KG1 (cell line): ENCODE measurements around the gene RHEX.
A peak's percentile ranks its signal among the peaks of the same experiment; 100 is the strongest.
"Not testable (repeated sequence)": the region's sequence is repeated elsewhere in the genome, so short reads cannot be mapped to it uniquely, and the experiment has no call there.

Experiments used
- DNase-seq: peaks from one replicate; lab custom pipeline; 2025; lab: John Stamatoyannopoulos, UW

Gene RHEX

GRCh38 chr1:206030191-206030590 lies 22.8 kb upstream of the RHEX start:
- no peak for DNase-seq

- peak; percentile 32 for DNase-seq
Measured at GRCh38 chr1:206030714-206031113, 22.3 kb upstream of the RHEX start.

GRCh38 chr1:206032380-206033140 lies 20.4 kb upstream of the RHEX start:
- no peak for DNase-seq

- DNase-seq, result no peak
Measured at GRCh38 chr1:206035027-206035426, 17.9 kb upstream of the RHEX start.

- DNase-seq, result no peak
Measured at GRCh38 chr1:206036663-206037455, 16.1 kb upstream of the RHEX start.

GRCh38 chr1:206037581-206037980 lies 15.4 kb upstream of the RHEX start:
- DNase-seq, result no peak

- DNase-seq, result no peak
Measured at GRCh38 chr1:206039046-206039973, 13.7 kb upstream of the RHEX start.

- DNase-seq, result no peak
Measured at GRCh38 chr1:206040328-206040727, 12.6 kb upstream of the RHEX start.

GRCh38 chr1:206041640-206042039 lies 11.3 kb upstream of the RHEX start:
- DNase-seq, result no peak

- DNase-seq, result no peak
Measured at GRCh38 chr1:206047271-206047670, 5.7 kb upstream of the RHEX start.

GRCh38 chr1:206048582-206048981 lies 4.4 kb upstream of the RHEX start:
- no peak for DNase-seq

GRCh38 chr1:206049293-206049692 lies 3.7 kb upstream of the RHEX start:
- no peak for DNase-seq

GRCh38 chr1:206049919-206050600 lies 2.9 kb upstream of the RHEX start:
- no peak for DNase-seq

- DNase-seq, result peak; percentile 27
Measured at GRCh38 chr1:206050655-206051235, 2.2 kb upstream of the RHEX start.

GRCh38 chr1:206052231-206052865 lies 625 bp upstream of the RHEX start:
- not testable (repeated sequence) for DNase-seq

- not testable (repeated sequence) for DNase-seq
Measured at GRCh38 chr1:206053616-206054015, 643 bp downstream of the RHEX start.

- not testable (repeated sequence) for DNase-seq
Measured at GRCh38 chr1:206055069-206055625, 2.2 kb downstream of the RHEX start.

GRCh38 chr1:206055639-206056323 lies 2.8 kb downstream of the RHEX start:
- not testable (repeated sequence) for DNase-seq

GRCh38 chr1:206058289-206058926 lies 5.4 kb downstream of the RHEX start:
- DNase-seq, result not testable (repeated sequence)
